ENCODE data around the gene GALNTL6.

The GALNTL6 gene

DNA sequence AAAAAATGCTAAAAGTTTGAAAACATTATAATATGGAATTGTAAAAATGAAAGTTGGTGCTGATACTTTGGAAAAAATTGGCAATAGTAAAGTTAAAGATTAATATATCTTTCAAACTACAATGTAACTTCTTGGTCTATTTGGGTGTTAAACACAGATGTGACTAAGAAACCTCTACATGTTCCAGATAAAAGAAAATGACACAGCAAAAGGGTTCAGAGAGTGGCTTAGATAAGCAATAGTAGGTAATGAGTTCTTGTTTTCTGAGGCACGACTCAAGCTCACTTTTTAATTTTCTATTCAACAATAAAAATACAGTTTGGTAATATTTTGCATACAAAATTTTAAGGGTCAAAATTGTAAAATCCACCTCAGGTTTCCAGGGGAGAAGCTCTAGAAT lies 292.7 kb downstream of the GALNTL6 start:
- FAIRE-seq (no peak), DNase-seq (ENCODE audit: insufficient read length, low spot score) (no peak)
- TF ChIP-seq POU2F2 (IDR thresholded peaks at IDR 0.05; ENCODE audit: low read depth, low read length) (no peak), POLR2A (IDR thresholded peaks at IDR 0.05; ENCODE audit: low read depth, low read length) (no peak), SPI1 (IDR thresholded peaks at IDR 0.05; ENCODE audit: low read depth, low read length) (no peak)

DNA sequence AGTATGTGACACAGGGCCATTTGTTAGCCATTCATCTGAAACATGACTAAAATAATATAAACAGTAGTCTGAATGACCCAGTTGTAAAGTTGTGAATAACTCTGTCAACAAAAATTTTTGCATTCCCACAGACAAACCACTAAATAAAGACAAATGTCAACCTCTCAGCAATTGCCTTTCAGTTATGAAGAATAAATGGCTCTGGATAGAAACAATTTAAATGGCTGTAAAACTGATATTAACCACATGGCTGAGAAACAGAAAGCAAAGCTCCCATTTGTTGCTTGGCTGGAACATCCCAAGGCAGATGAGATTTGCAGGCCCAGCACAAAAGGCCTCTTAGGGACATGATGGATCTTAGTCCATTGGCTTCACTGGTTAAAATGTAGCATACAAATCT lies 296.3 kb downstream of the GALNTL6 start:
- DNase-seq (ENCODE audit: insufficient read length, low spot score) (no peak), FAIRE-seq (no peak)
- TF ChIP-seq SPI1 (IDR thresholded peaks at IDR 0.05; ENCODE audit: low read depth, low read length): no peak

DNA sequence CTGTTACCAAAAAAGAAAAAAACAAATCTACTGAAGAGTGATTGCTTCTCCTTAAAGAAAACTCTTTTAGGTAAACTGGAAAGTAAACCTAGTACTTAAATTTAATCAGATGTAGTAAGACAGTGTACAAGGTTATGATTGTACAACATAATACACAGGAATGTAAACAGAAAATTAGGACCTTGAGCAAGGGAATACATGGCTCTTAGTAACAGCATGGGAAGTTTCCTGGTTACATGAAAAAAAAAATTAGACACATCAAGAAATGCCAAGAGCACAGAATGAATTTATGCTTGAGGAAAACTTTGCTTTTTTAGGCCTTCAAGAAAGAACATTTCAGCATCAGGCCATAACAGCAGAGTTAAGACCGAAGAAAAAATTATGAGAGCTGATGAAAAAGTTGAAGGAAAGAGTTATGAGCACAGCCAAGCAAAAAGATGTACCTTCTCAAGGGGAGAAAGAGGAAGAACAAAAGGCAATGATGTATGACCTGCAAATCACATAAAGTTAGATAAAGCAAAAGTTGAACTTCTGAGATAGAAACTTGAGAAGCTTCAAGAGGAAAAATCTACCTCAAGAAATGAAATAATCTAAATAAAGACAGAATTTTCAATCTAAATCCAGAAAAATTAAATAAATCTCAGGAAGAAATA lies 311.6 kb downstream of the GALNTL6 start:
- TF ChIP-seq TAF1 (IDR thresholded peaks at IDR 0.05; ENCODE audit: low read depth, low read length) (no peak), SPI1 (IDR thresholded peaks at IDR 0.05; ENCODE audit: low read depth, low read length) (no peak), POLR2A (IDR thresholded peaks at IDR 0.05; ENCODE audit: low read depth, low read length) (no peak), POU2F2 (IDR thresholded peaks at IDR 0.05; ENCODE audit: low read depth, low read length) (no peak), PAX5 (IDR thresholded peaks at IDR 0.05; ENCODE audit: insufficient read depth, low read length, severe bottlenecking) (no peak), POLR2AphosphoS5 (IDR thresholded peaks at IDR 0.05; ENCODE audit: low read depth, low read length) (no peak)
- DNase-seq (ENCODE audit: insufficient read length, low spot score) (no peak), FAIRE-seq (no peak)

DNA sequence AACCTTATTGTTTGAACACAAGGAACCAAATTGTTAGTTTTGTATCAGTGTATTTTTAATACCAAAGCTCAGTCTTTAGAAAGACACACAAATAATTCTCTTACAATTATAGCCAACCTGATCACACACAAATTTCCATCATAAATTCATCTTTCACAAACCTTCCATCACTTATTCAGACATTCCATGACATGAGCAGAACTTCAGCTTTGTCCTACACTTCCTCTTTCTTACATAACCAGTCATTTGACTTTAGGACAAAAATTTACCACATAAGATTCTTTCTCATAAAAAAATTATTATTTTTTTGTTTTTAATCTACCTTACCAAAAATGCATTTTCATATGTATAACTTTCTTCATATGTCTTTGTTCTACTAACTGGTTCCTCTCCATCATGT lies 312.2 kb downstream of the GALNTL6 start:
- DNase-seq (ENCODE audit: insufficient read length, low spot score) (no peak), FAIRE-seq (no peak)
- TF ChIP-seq SPI1 (IDR thresholded peaks at IDR 0.05; ENCODE audit: low read depth, low read length) (peak; percentile 54), POU2F2 (IDR thresholded peaks at IDR 0.05; ENCODE audit: low read depth, low read length) (no peak), PAX5 (IDR thresholded peaks at IDR 0.05; ENCODE audit: insufficient read depth, low read length, severe bottlenecking) (no peak), POLR2A (IDR thresholded peaks at IDR 0.05; ENCODE audit: low read depth, low read length) (no peak)

DNA sequence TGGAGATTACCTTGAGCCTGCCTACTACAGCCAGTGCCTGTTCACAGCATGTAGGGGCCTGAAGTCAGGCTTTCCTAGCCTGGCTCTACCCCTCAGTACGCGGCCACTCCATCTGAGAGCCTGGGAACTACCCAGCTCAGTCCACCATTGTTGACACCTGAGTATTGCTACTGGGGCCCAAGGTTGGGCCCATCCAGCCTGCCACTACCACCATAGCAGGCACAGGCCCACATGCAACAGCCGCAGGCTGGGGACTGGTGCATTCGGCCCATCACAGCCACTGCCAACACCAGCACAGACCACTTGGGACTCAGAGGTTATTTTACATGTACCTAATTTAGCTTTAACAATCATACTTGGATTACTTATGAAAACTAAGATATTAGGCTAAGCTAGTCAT lies 314.0 kb downstream of the GALNTL6 start:
- DNase-seq (ENCODE audit: insufficient read length, low spot score) (no peak), FAIRE-seq (no peak)
- no peak for TF ChIP-seq TAF1 (IDR thresholded peaks at IDR 0.05; ENCODE audit: low read depth, low read length)
- TF ChIP-seq POLR2AphosphoS5 (IDR thresholded peaks at IDR 0.05; ENCODE audit: low read depth, low read length): no peak

DNA sequence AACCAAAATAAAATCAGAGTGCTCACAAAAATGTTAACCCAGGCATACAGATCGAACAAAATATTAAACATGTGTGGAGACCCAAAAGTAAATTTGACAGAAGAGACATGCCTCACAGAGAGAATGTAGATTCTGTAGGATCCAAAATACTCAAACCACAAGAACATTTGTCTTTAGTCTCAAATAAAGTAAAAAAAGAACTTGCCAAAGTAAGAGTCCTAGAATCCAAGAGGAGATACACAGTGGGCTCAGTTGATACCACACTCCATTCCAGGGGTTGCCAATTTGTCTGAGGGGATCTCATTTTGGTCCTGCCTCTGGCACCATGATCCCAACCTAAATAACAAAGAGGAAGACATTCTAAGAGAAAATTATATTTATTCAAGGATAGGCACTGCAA lies 316.4 kb downstream of the GALNTL6 start:
- no peak for TF ChIP-seq POU2F2 (IDR thresholded peaks at IDR 0.05; ENCODE audit: low read depth, low read length)
- TF ChIP-seq POLR2AphosphoS5 (IDR thresholded peaks at IDR 0.05; ENCODE audit: low read depth, low read length): no peak
- no peak for TF ChIP-seq POLR2A (IDR thresholded peaks at IDR 0.05; ENCODE audit: low read depth, low read length)
- no peak for FAIRE-seq
- DNase-seq (ENCODE audit: insufficient read length, low spot score): no peak

DNA sequence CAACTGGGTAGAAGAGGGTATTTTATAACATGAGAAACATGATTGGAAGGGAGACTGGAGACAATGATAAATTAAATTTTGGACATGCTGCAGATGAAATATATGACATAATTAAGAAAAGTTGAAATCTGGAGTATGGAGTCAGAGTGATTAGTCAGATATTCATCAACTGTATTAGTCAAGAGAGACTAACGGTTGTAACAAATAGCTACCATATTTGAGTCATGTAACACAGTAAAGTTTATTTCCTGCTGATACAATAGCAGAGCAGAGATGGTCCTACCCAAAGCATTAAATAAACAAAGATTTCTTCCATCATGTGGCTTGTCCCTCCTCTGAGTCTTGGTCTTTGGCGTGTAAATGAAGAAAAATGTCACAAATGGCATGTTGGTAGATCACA lies 321.3 kb downstream of the GALNTL6 start:
- FAIRE-seq (no peak), DNase-seq (ENCODE audit: insufficient read length, low spot score) (no peak)
- TF ChIP-seq TAF1 (IDR thresholded peaks at IDR 0.05; ENCODE audit: low read depth, low read length): no peak
- no peak for TF ChIP-seq SPI1 (IDR thresholded peaks at IDR 0.05; ENCODE audit: low read depth, low read length)

DNA sequence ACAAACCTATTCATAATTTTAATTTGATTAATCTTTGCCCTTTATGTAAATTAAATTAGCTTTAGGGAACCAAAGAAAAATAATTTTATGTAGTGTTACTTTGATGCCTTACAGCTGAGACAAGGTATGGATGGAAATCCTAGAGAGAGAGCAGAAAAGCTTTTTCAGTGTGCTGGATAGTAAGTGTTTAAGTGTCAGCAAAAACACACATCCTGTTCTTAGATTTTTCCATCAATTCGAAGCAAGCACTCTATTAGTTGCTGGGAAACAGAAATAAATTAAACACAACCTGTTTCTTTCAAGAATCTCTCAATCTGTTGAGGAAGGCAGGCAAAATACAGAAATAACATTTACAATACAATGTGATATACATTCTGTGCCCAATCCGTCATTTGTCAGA lies 327.8 kb downstream of the GALNTL6 start:
- no peak for DNase-seq (ENCODE audit: insufficient read length, low spot score)
- TF ChIP-seq SPI1 (IDR thresholded peaks at IDR 0.05; ENCODE audit: low read depth, low read length) (no peak), POLR2AphosphoS5 (IDR thresholded peaks at IDR 0.05; ENCODE audit: low read depth, low read length) (no peak), POLR2A (IDR thresholded peaks at IDR 0.05; ENCODE audit: low read depth, low read length) (no peak), TAF1 (IDR thresholded peaks at IDR 0.05; ENCODE audit: low read depth, low read length) (no peak), POU2F2 (IDR thresholded peaks at IDR 0.05; ENCODE audit: low read depth, low read length) (no peak)
- FAIRE-seq: no peak

DNA sequence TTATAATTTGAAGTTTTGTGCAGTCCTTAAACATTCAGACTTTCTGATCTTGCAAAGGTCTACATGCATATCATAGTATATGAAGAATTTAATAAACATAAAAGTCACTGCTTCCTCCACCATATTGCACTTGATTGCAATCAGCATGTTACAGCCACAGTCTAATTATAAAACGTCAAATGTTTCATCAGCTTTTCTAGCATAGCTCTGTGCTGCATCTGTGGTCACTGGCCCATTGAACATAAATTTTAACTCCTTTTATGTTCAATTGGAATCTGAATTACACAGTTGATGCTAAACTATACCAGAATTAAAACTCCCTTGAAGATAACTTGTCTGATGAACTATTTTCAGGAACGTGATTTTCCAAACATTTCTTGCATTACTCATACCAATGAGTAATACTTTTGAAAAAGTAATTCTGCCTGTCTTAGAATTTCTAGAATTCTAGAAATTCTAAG lies 329.1 kb downstream of the GALNTL6 start:
- no peak for TF ChIP-seq SPI1 (IDR thresholded peaks at IDR 0.05; ENCODE audit: low read depth, low read length)
- no peak for TF ChIP-seq TAF1 (IDR thresholded peaks at IDR 0.05; ENCODE audit: low read depth, low read length)
- TF ChIP-seq POLR2A (IDR thresholded peaks at IDR 0.05; ENCODE audit: low read depth, low read length): no peak
- TF ChIP-seq POU2F2 (IDR thresholded peaks at IDR 0.05; ENCODE audit: low read depth, low read length): no peak
- TF ChIP-seq POLR2AphosphoS5 (IDR thresholded peaks at IDR 0.05; ENCODE audit: low read depth, low read length): no peak
- TF ChIP-seq PAX5 (IDR thresholded peaks at IDR 0.05; ENCODE audit: insufficient read depth, low read length, severe bottlenecking): no peak
- FAIRE-seq: no peak
- no peak for DNase-seq (ENCODE audit: insufficient read length, low spot score)

DNA sequence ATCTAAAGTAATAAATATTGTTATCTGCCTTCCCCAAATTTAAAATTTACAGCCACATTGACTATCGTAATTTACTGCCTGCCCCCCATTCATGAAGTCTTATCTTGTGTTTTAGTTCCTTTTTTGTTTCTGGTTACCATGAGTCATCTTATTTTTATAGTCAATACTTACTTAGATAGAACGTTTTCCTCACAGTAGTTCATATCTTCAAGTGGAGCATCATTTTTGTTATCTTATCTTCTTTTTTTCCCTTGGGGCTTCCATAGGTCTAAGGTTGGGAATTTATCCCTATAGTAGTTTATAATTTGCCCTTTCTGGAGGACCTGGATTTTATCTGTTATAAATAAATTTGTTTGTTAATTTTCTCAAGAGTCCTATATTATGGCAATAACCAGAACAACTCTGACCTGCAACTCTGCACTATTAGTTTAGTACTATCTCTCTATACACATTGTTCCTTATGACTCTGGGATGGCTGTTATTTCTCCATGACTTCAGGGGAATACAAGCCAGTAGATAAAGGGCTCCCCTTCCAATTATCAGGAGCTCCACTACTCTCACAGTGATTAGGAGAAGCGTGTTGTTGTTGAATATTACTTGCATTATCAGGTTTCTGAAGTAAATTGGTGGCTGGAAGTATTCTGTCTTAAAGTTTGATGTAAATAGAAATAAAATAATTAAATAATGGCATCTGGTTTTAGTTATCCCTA lies 330.6 kb downstream of the GALNTL6 start:
- DNase-seq (ENCODE audit: insufficient read length, low spot score) (no peak), FAIRE-seq (no peak)
- TF ChIP-seq SPI1 (IDR thresholded peaks at IDR 0.05; ENCODE audit: low read depth, low read length) (no peak), TAF1 (IDR thresholded peaks at IDR 0.05; ENCODE audit: low read depth, low read length) (no peak), POLR2A (IDR thresholded peaks at IDR 0.05; ENCODE audit: low read depth, low read length) (no peak), POLR2AphosphoS5 (IDR thresholded peaks at IDR 0.05; ENCODE audit: low read depth, low read length) (no peak), POU2F2 (IDR thresholded peaks at IDR 0.05; ENCODE audit: low read depth, low read length) (no peak), PAX5 (IDR thresholded peaks at IDR 0.05; ENCODE audit: insufficient read depth, low read length, severe bottlenecking) (no peak)

DNA sequence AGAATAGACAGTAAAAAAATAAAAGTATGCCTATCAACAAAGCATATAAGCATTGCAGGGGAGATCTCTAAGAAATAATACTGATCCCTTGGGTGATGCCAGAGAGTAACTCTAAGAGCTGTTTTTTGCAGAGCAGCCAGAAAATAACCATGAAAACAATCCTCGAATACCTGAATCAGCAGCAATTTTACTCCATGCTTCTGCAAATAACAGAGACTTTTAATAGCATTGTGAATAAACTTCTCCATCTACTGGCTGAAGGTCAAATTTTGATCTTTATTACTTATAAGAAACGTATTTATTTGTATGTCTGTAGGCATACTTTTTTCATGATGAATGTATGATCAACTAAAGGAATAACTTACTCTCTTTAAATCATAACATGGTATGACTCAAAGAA lies 334.5 kb downstream of the GALNTL6 start:
- TF ChIP-seq PAX5 (IDR thresholded peaks at IDR 0.05; ENCODE audit: insufficient read depth, low read length, severe bottlenecking) (no peak), SPI1 (IDR thresholded peaks at IDR 0.05; ENCODE audit: low read depth, low read length) (no peak)
- no peak for DNase-seq (ENCODE audit: insufficient read length, low spot score)
- FAIRE-seq: no peak
